Chondrocyte (in vitro differentiated cells): ENCODE measurements around the gene HS6ST2. TPM values are rescaled to one million over a fixed set of nuclear protein-coding genes. Genes with fewer than 3 reads are reported as not detected.

Experiments
- DNase-seq: peaks from one replicate; pipeline ENCODE4 v3.0.0; 2021; ENCODE audit warnings: mixed read lengths, low spot score
- H3K27ac Mint-ChIP-seq: one replicate; pipeline ENCODE4 v1.8.0; 2021; ENCODE audit warnings: mild to moderate bottlenecking, moderate library complexity, mixed read lengths; ENCODE audit not compliant: unreplicated experiment
- H3K27me3 Mint-ChIP-seq: 2 replicates; pipeline ENCODE4 v1.8.0; 2021; ENCODE audit warnings: low read depth, mixed read lengths
- H3K36me3 Mint-ChIP-seq: 2 replicates; pipeline ENCODE4 v1.8.0; 2021; ENCODE audit warnings: low read depth, mixed read lengths
- H3K4me1 Mint-ChIP-seq: 2 replicates; pipeline ENCODE4 v1.8.0; 2021; ENCODE audit warnings: low read depth, mild to moderate bottlenecking, mixed read lengths
- H3K4me3 Mint-ChIP-seq: one replicate; pipeline ENCODE4 v1.8.0; 2021; ENCODE audit warnings: mild to moderate bottlenecking, moderate library complexity, mixed read lengths; ENCODE audit not compliant: unreplicated experiment
- H3K9me3 Mint-ChIP-seq: 2 replicates; pipeline ENCODE4 v1.8.0; 2021; ENCODE audit warnings: low read depth, mixed read lengths
- total RNA-seq: library from RNA; stranded (reverse); gene quantifications from 3 replicates; pipeline ENCODE4 v1.2.1, GENCODE V29; 2021
- TF ChIP-seq, protein P1 (sequence below): fragments of 200-600 bp; sonication (generic); IDR thresholded peaks from 2 replicates; pipeline ENCODE4 v1.5.0; 2021; ENCODE audit warnings: antibody characterized with exemption, mild to moderate bottlenecking, moderate library complexity

Gene HS6ST2
- total RNA-seq, 1 donor from 2014 or later = 1.9 TPM

DNA sequence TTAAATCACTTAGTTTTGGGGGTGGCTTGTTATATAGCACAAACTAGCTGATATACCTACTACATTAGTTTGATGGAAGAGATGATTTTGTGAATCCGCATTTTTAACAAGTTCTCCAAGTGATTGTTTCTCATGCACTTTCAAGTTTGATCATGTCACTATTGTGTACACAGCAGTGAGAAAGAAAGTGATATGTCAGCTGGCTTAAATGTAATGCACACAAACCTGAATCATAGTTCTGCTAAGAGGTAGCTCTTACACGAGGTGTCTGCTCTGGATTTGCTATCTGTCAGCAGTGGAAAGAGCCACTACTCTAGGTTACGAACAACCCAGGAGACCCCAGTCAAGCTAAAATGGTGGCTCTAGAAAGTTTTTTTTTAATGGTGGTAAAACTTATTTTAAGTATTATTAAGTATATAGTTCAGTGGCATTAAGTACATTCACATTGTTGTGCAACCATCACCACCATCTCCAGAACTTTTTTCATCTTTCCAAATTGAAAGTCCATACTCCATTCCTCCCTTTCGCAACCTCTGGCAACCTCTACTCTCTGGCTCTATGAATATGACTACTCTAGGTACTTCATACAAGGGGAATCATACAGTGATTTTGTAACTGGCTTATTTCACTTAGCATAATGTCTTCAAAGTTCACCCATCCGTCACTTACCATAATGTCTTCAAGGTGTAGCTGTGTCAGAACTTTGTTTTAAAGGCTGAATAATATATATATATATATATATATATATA is 147.3 kb downstream of the HS6ST2 start:
- TF ChIP-seq, protein P1, sequence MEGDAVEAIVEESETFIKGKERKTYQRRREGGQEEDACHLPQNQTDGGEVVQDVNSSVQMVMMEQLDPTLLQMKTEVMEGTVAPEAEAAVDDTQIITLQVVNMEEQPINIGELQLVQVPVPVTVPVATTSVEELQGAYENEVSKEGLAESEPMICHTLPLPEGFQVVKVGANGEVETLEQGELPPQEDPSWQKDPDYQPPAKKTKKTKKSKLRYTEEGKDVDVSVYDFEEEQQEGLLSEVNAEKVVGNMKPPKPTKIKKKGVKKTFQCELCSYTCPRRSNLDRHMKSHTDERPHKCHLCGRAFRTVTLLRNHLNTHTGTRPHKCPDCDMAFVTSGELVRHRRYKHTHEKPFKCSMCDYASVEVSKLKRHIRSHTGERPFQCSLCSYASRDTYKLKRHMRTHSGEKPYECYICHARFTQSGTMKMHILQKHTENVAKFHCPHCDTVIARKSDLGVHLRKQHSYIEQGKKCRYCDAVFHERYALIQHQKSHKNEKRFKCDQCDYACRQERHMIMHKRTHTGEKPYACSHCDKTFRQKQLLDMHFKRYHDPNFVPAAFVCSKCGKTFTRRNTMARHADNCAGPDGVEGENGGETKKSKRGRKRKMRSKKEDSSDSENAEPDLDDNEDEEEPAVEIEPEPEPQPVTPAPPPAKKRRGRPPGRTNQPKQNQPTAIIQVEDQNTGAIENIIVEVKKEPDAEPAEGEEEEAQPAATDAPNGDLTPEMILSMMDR = no peak

DNA sequence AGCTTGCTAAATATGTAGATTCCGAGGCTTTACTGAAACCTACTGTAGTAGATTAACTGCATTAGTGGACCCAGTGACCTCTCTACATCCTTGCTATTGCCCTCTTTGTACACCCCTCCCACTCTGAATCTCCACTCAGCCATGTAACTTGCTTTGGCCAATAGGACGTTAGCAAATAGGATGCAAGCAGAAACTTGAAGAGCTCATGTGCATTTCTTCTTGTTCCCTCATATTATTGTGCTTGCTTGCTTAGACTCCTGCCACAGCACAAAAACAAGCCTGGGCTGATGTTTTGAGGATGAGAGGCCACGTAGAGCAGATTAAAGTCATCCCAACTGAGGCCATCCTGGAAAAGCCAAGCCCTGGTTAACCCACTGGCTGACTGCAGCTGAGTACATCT is 147.9 kb downstream of the HS6ST2 start:
- DNase-seq = no peak
- TF ChIP-seq, protein P1 = no peak
- H3K27me3 Mint-ChIP-seq = no peaks in the 10 kb centered on the region
- H3K4me1 Mint-ChIP-seq = no peaks in the 10 kb centered on the region
- H3K27ac Mint-ChIP-seq = no peak overlapping the region
- H3K36me3 Mint-ChIP-seq = no peaks in the 10 kb centered on the region
- no peak overlapping the region for H3K4me3 Mint-ChIP-seq
- no peaks in the 10 kb centered on the region for H3K9me3 Mint-ChIP-seq

More for the DNA sequence above, 147.3 kb downstream of the HS6ST2 start:
- Mint-ChIP-seq H3K9me3 (no peaks in the 10 kb centered on the region), H3K4me3 (no peak overlapping the region), H3K4me1 (no peaks in the 10 kb centered on the region), H3K27me3 (no peaks in the 10 kb centered on the region), H3K27ac (no peak overlapping the region), H3K36me3 (no peaks in the 10 kb centered on the region)
- DNase-seq = no peak

DNA sequence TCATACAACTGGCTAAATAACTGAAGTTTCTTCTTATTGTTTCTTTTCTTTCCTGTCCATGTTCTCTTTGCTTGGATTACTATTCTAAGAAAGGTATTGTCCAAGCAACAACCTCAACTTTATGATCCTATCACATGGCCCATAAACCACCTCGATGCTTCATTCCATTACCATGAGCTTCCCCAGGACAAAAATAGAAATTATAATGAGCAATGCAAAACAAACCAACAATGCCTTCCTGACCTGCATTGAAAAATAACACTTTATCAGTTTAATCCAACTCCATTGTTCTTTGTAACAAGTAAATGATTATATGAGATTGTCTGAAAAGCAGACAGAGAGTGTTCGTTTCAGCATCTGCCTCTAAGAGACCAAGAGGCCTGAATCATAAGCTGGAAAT is 148.8 kb downstream of the HS6ST2 start:
- no peak for DNase-seq
- no peak overlapping the region for H3K27ac Mint-ChIP-seq
- H3K27me3 Mint-ChIP-seq = no peaks in the 10 kb centered on the region
- TF ChIP-seq, protein P1 = no peak
- H3K36me3 Mint-ChIP-seq = no peaks in the 10 kb centered on the region
- no peaks in the 10 kb centered on the region for H3K9me3 Mint-ChIP-seq
- H3K4me3 Mint-ChIP-seq = no peak overlapping the region
- no peaks in the 10 kb centered on the region for H3K4me1 Mint-ChIP-seq

DNA sequence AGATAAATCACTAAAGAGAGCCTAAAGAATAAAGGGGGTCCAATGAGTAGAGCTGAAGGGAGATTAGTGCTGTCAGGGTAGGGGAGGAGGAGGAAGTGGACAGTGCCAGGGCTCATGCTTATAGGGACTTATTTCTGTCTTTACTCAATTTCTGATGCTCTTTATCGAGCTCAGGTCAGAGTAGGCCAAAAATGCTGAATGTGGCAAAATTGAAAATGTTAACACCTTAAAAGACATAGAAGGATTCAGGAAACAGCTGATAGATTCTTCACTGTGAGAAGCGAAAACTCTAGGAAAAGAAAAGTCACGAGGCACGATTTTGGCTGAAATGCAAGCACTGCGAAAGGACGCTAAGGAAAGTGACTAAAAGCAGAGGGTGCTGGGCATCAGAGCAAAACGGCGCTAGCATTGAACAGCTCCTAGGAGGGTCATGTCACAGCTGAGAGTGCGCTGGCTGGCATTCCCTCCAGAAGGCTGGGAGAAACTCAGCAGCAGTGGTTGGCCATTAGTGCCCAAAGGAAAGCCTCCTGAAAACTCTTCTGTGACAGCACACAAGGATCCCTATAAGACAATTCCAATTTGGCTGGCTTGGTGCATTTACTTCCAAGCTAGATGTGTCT is 150.9 kb downstream of the HS6ST2 start:
- Mint-ChIP-seq H3K4me1 (no peaks in the 10 kb centered on the region), H3K4me3 (no peak overlapping the region), H3K27ac (no peak overlapping the region), H3K36me3 (no peaks in the 10 kb centered on the region), H3K9me3 (no peaks in the 10 kb centered on the region), H3K27me3 (no peaks in the 10 kb centered on the region)
- TF ChIP-seq, protein P1 = no peak
- no peak for DNase-seq

DNA sequence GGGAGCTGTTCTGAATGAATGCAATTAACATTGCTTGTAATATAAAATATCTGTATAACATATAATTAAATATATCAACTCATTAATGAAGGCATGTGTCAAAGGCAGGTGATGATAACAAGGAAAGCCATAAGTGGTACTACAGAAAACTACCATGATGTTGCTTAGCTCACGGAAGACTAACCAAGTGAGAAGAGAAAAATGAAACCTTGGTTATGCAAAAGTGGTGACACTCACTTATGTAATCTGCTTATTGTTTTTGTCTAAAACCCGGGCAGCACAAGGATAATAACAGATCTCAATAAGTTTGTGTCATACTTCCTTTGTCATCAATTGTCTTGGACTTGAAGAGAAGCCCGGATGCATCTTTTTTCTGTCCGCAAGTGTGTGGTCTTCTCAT is 156.4 kb downstream of the HS6ST2 start:
- H3K4me1 Mint-ChIP-seq = no peaks in the 10 kb centered on the region

More for the DNA sequence above, 156.4 kb downstream of the HS6ST2 start:
- Mint-ChIP-seq H3K27me3 (no peaks in the 10 kb centered on the region), H3K27ac (no peak overlapping the region), H3K9me3 (peaks cover 2% of the 10 kb centered on the region), H3K36me3 (no peaks in the 10 kb centered on the region), H3K4me3 (no peak overlapping the region)
- no peak for DNase-seq
- TF ChIP-seq, protein P1 = no peak
